ENCODE results near the gene PBX1. TPM values are rescaled to one million over a fixed set of nuclear protein-coding genes. Genes with fewer than 3 reads are reported as not detected.

The PBX1 gene
- total RNA-seq, 2 donors from 2014 or later: 50.2 to 60.4 TPM

- H3K4me1 ChIP-seq (replicated peaks): peaks cover 13% of the 10 kb centered on the region
- H3K27me3 ChIP-seq (replicated peaks; ENCODE audit: insufficient read depth): no peaks in the 10 kb centered on the region
- WGBS: 25% methylated on average over 6 of the region's 6 CpGs
- no peaks in the 10 kb centered on the region for H3K36me3 ChIP-seq
- H3K27ac ChIP-seq: peak overlapping the region; percentile 39 to 47
- intact Hi-C loops (cut with DNase I): no loop called here
- no peak for DNase-seq (ENCODE audit: low spot score)
- no peaks in the 10 kb centered on the region for H3K9me3 ChIP-seq
- no peak overlapping the region for H3K4me3 ChIP-seq
- TF ChIP-seq POLR2A (IDR thresholded peaks at IDR 0.05) (no peak), POLR2AphosphoS5 (IDR thresholded peaks at IDR 0.05) (no peak), CTCF (IDR thresholded peaks at IDR 0.05) (no peak)
These were observed 86.0 kb downstream of the PBX1 start for GRCh38 chr1:164644774-164645644.

- no peak for TF ChIP-seq CTCF (IDR thresholded peaks at IDR 0.05)
- WGBS: 98% methylated on average over 2 of the region's 2 CpGs
- Histone ChIP-seq H3K36me3 (no peaks in the 10 kb centered on the region), H3K9me3 (no peaks in the 10 kb centered on the region), H3K4me1 (replicated peaks) (peaks cover 13% of the 10 kb centered on the region), H3K4me3 (no peak overlapping the region), H3K27ac (peak overlapping the region in 1 of 2 donors; percentile 47), H3K27me3 (replicated peaks; ENCODE audit: insufficient read depth) (no peaks in the 10 kb centered on the region)
- intact Hi-C loops (cut with DNase I): no loop called here
- no peak for DNase-seq (ENCODE audit: low spot score)
These were observed 86.9 kb downstream of the PBX1 start for GRCh38 chr1:164645921-164646320.

GRCh38 chr1:164647211-164647610 lies 88.2 kb downstream of the PBX1 start:
- Histone ChIP-seq H3K27ac (peak overlapping the region; percentile 47 to 68), H3K4me3 (no peak overlapping the region), H3K9me3 (no peaks in the 10 kb centered on the region), H3K27me3 (replicated peaks; ENCODE audit: insufficient read depth) (no peaks in the 10 kb centered on the region), H3K36me3 (no peaks in the 10 kb centered on the region), H3K4me1 (replicated peaks) (peaks cover 13% of the 10 kb centered on the region)
- TF ChIP-seq POLR2A (IDR thresholded peaks at IDR 0.05) (no peak), POLR2AphosphoS5 (IDR thresholded peaks at IDR 0.05) (peak; percentile 51)
- 21% methylated on average over 6 of the region's 6 CpGs for WGBS
- no peak for DNase-seq (ENCODE audit: low spot score)
- intact Hi-C loops (cut with DNase I): no loop called here

- WGBS: 63% methylated on average over 2 of the region's 2 CpGs
- Histone ChIP-seq H3K4me1 (replicated peaks) (peaks cover 13% of the 10 kb centered on the region), H3K27ac (peak overlapping the region; percentile 47 to 68), H3K4me3 (no peak overlapping the region), H3K9me3 (no peaks in the 10 kb centered on the region), H3K36me3 (no peaks in the 10 kb centered on the region), H3K27me3 (replicated peaks; ENCODE audit: insufficient read depth) (no peaks in the 10 kb centered on the region)
- DNase-seq (ENCODE audit: low spot score): no peak
- TF ChIP-seq POLR2AphosphoS5 (IDR thresholded peaks at IDR 0.05) (no peak), CTCF (IDR thresholded peaks at IDR 0.05) (no peak), POLR2A (IDR thresholded peaks at IDR 0.05) (no peak)
- intact Hi-C loops (cut with DNase I): no loop called here
These were observed 89.7 kb downstream of the PBX1 start for GRCh38 chr1:164648636-164649035.

- Histone ChIP-seq H3K4me3 (no peak overlapping the region), H3K27ac (peak overlapping the region; percentile 4 to 47), H3K27me3 (replicated peaks; ENCODE audit: insufficient read depth) (no peaks in the 10 kb centered on the region), H3K9me3 (no peaks in the 10 kb centered on the region), H3K36me3 (no peaks in the 10 kb centered on the region), H3K4me1 (replicated peaks) (peaks cover 13% of the 10 kb centered on the region)
- no peak for DNase-seq (ENCODE audit: low spot score)
- 75% methylated on average over 4 of the region's 4 CpGs for WGBS
- intact Hi-C loops (cut with DNase I): no loop called here
- TF ChIP-seq POLR2AphosphoS5 (IDR thresholded peaks at IDR 0.05) (no peak), CTCF (IDR thresholded peaks at IDR 0.05) (no peak), POLR2A (IDR thresholded peaks at IDR 0.05) (no peak)
These were observed 90.2 kb downstream of the PBX1 start for GRCh38 chr1:164649146-164649545.
